B cell (primary cell): Measurements from ENCODE around the gene CELA2A. TPM values are rescaled to one million over a fixed set of nuclear protein-coding genes. Genes with fewer than 3 reads are reported as not detected.

ENCODE experiments used
- ATAC-seq: fragments of 200-7000 bp; cut with Tn5 transposase; one replicate; pipeline ENCODE4 v1.10.0; 2021; ENCODE audit warnings: low read depth, mild to moderate bottlenecking, moderate number of reproducible peaks, moderate library complexity
- CTCF ChIA-PET: fragments of 350-600 bp; sonication (Branson Sonifier 250); formaldehyde crosslinking; loops from one replicate; lab custom pipeline; 2021; ENCODE audit warnings: antibody characterized with exemption, inconsistent platforms; lab: Charles Lee
- POLR2A ChIA-PET: fragments of 350-600 bp; sonication (Branson Sonifier 250); formaldehyde crosslinking; loops from one replicate; lab custom pipeline; 2021; ENCODE audit warnings: antibody characterized with exemption; lab: Charles Lee
- DNase-seq: peaks from one replicate; pipeline ENCODE4 v3.0.0; 2013
- H2AFZ ChIP-seq: 2 replicates; pipeline ENCODE4 v1.6.1; 2012; ENCODE audit warnings: mild to moderate bottlenecking, low read depth, low read length; ENCODE audit not compliant: insufficient read depth, poor library complexity, severe bottlenecking
- H3K27ac ChIP-seq, 2 donors: 1 replicate in 1 of 2; 2 replicates in 1 of 2; pipeline ENCODE4 v1.5.1; 2012 to 2013; ENCODE audit warnings: low read length in 2 of 2, mild to moderate bottlenecking in 2 of 2, moderate library complexity in 1 of 2
- H3K27me3 ChIP-seq, 4 experiments: fragments of 200-600 bp in 1 of 4; sonication (generic) in 1 of 4; replicated peaks in 1 of 4; 1 replicate in 2 of 4; 2 replicates in 2 of 4; pipeline versions ENCODE4 v1.6.1 to v1.7.0; 2013 to 2016; ENCODE audit warnings: low read length in 3 of 4, mild to moderate bottlenecking in 2 of 4, mixed read lengths in 1 of 4, moderate library complexity in 1 of 4; ENCODE audit not compliant: insufficient read depth in 4 of 4, control insufficient read depth in 3 of 4; ENCODE audit errors: control extremely low read depth in 1 of 4
- H3K36me3 ChIP-seq, 2 experiments: replicated peaks in 1 of 2; 1 replicate in 1 of 2; 2 replicates in 1 of 2; pipeline versions ENCODE4 v1.6.1 to v1.7.1; 2013; ENCODE audit warnings: low read length in 1 of 2; ENCODE audit not compliant: insufficient read depth in 2 of 2, control insufficient read depth in 1 of 2; ENCODE audit errors: control extremely low read depth in 1 of 2, extremely low read depth in 1 of 2
- H3K4me1 ChIP-seq, 2 donors: fragments of 200-600 bp in 1 of 2; sonication (generic) in 1 of 2; 1 replicate in 1 of 2; 2 replicates in 1 of 2; pipeline versions ENCODE4 v1.5.1 to v1.6.1; 2013 to 2017; ENCODE audit warnings: low read length in 2 of 2; ENCODE audit not compliant: control insufficient read depth in 2 of 2, insufficient read depth in 2 of 2
- H3K4me2 ChIP-seq: replicated peaks from 2 replicates; pipeline ENCODE3; 2012; ENCODE audit warnings: mild to moderate bottlenecking, low read depth, low read length; ENCODE audit not compliant: poor library complexity, severe bottlenecking
- H3K4me3 ChIP-seq, 5 experiments: fragments of 200-600 bp in 1 of 5; sonication (generic) in 1 of 5; 1 replicate in 3 of 5; 2 replicates in 2 of 5; pipeline versions ENCODE4 v1.5.1 to v1.7.0; 2011 to 2016; ENCODE audit warnings: low read length in 4 of 5, mild to moderate bottlenecking in 4 of 5, low read depth in 2 of 5, control low read depth in 1 of 5, moderate library complexity in 1 of 5; ENCODE audit not compliant: insufficient read depth in 1 of 5; ENCODE audit errors: control extremely low read depth in 1 of 5, extremely low read depth in 1 of 5
- H3K79me2 ChIP-seq: fragments of 200-600 bp; sonication (generic); one replicate; pipeline ENCODE4 v1.6.0; 2016; ENCODE audit warnings: low read length; ENCODE audit not compliant: control insufficient read depth, insufficient read depth
- H3K9ac ChIP-seq: fragments of 200-600 bp; sonication (generic); 2 replicates; pipeline ENCODE4 v1.6.1; 2017; ENCODE audit warnings: mild to moderate bottlenecking, low read length, moderate library complexity
- H3K9me3 ChIP-seq, 3 donors: one replicate each; pipeline versions ENCODE4 v1.6.1 to v1.7.1; 2013; ENCODE audit warnings: low read length in 2 of 3; ENCODE audit not compliant: control insufficient read depth in 2 of 3, insufficient read depth in 1 of 3; ENCODE audit errors: control extremely low read depth in 1 of 3
- H4K20me1 ChIP-seq: 2 replicates; pipeline ENCODE4 v1.6.0; 2012; ENCODE audit warnings: mild to moderate bottlenecking, low read length; ENCODE audit not compliant: insufficient read depth, control insufficient read depth, poor library complexity, severe bottlenecking
- H3K27ac Mint-ChIP-seq: one replicate; pipeline ENCODE4 v1.8.0; 2021; ENCODE audit warnings: mixed read lengths
- H3K27me3 Mint-ChIP-seq: one replicate; pipeline ENCODE4 v1.8.0; 2021; ENCODE audit warnings: mixed read lengths
- H3K4me1 Mint-ChIP-seq: one replicate; pipeline ENCODE4 v1.8.0; 2021; ENCODE audit warnings: mixed read lengths
- H3K4me3 Mint-ChIP-seq: one replicate; pipeline ENCODE4 v1.8.0; 2021; ENCODE audit warnings: mixed read lengths
- H3K9me3 Mint-ChIP-seq: one replicate; pipeline ENCODE4 v1.8.0; 2022; ENCODE audit warnings: mixed read lengths; ENCODE audit not compliant: insufficient read depth
- EZH2 ChIP-seq: IDR thresholded peaks from 2 replicates; pipeline ENCODE4 v1.6.1; 2012; ENCODE audit warnings: borderline replicate concordance, low read depth, mild to moderate bottlenecking, moderate library complexity, low read length; ENCODE audit not compliant: insufficient read depth, poor library complexity, severe bottlenecking
- WGBS: methylation state at CpG from one replicate; pipeline ENCODE4 v1.1.5; 2013; ENCODE audit warnings: missing lambda C conversion rate; ENCODE audit not compliant: insufficient coverage; 5-methylcytosine and 5-hydroxymethylcytosine counted together
- intact Hi-C: fragments of 100-400 bp; cut with micrococcal nuclease; formaldehyde crosslinking; loops from one replicate; pipeline ENCODE4 v1.10.0; 2022
- polyA plus RNA-seq: library from polyadenylated mRNA; depleted of rRNA; stranded (reverse); fragments of >200 nt; gene quantifications from 2 replicates; pipeline ENCODE4 v1.2.3, GENCODE V29; 2012
- total RNA-seq, 2 donors: library from RNA; stranded (reverse); fragments of 120-200 nt in 1 of 2; gene quantifications; 1 replicate in 1 of 2; 2 replicates in 1 of 2; pipeline versions ENCODE4 v1.2.3 to v1.2.4, GENCODE V29; 2013 to 2022
- TF ChIP-seq, protein P1 (sequence below): fragments of 200-600 bp; IDR thresholded peaks from one replicate; pipeline ENCODE4 v1.8.0; 2022; ENCODE audit warnings: antibody characterized with exemption, mild to moderate bottlenecking

Gene CELA2A
- total and polyA plus RNA-seq, 2 donors (not counting 1 experiment from before 2014, with no cell fraction given) = not detected

DNA sequence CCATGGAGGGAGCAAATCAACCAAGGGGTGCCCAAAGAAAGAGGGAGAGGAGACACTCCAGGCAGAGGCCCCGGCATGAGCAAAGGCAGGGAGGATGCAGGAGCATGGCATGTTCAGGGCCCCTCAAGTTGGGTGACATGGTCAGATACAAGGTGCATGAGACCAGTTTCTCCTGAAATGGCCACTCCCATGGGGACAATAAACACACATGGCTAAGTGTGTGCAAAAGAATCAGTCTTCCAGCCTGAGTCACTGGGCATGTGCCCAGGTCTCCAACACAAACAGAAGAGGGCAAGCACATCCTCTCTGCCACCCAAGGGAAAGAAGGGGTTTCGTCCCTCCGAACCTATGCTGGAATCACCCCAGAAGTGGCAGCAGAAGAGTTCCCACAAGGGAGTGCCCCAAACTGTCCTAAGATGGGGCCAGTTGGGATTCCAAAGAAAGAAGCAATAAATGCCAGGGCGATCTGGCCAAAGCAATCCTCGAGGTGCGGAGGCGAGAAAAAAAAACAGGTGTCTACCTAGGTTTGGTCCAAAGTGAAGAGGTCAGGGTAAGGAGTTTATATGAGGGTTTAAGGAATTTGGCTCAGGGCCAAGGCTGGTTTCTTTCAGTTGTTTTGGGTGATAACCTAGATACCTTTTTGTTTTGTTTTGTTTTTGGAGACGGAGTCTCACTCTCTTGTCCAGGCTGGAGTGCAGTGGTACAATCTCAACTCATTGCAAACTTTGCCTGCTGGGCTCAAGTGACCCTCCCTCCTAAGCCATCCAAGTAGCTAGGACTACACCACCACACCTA is 54.3 kb downstream of the CELA2A start:
- no peak overlapping the region for H3K4me3 ChIP-seq
- Mint-ChIP-seq H3K4me1 (peaks cover 26% of the 10 kb centered on the region), H3K27ac (no peak overlapping the region), H3K27me3 (no peaks in the 10 kb centered on the region), H3K9me3 (no peaks in the 10 kb centered on the region), H3K4me3 (no peak overlapping the region)
- peaks cover 45% of the 10 kb centered on the region for H3K79me2 ChIP-seq
- no peak overlapping the region for H3K27ac ChIP-seq
- POLR2A ChIA-PET = no interaction called here
- no peak overlapping the region for H3K9ac ChIP-seq
- H3K4me2 ChIP-seq = no peak overlapping the region
- TF ChIP-seq EZH2 = no peak
- TF ChIP-seq, protein P1, sequence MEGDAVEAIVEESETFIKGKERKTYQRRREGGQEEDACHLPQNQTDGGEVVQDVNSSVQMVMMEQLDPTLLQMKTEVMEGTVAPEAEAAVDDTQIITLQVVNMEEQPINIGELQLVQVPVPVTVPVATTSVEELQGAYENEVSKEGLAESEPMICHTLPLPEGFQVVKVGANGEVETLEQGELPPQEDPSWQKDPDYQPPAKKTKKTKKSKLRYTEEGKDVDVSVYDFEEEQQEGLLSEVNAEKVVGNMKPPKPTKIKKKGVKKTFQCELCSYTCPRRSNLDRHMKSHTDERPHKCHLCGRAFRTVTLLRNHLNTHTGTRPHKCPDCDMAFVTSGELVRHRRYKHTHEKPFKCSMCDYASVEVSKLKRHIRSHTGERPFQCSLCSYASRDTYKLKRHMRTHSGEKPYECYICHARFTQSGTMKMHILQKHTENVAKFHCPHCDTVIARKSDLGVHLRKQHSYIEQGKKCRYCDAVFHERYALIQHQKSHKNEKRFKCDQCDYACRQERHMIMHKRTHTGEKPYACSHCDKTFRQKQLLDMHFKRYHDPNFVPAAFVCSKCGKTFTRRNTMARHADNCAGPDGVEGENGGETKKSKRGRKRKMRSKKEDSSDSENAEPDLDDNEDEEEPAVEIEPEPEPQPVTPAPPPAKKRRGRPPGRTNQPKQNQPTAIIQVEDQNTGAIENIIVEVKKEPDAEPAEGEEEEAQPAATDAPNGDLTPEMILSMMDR = no peak
- peaks cover 8 to 10% of the 10 kb centered on the region in 2 donors for H3K4me1 ChIP-seq
- ATAC-seq (no peak), DNase-seq (no peak)
- H3K27me3 ChIP-seq = no peaks in the 10 kb centered on the region
- CTCF ChIA-PET = no interaction called here
- H3K36me3 ChIP-seq = peaks cover 0 to 31% of the 10 kb centered on the region in 2 experiments
- 100% methylated on average over 5 of the region's 8 CpGs for WGBS
- intact Hi-C loops = no loop called here
- H3K9me3 ChIP-seq = no peaks in the 10 kb centered on the region
- H4K20me1 ChIP-seq = peaks cover 6% of the 10 kb centered on the region
- no peak overlapping the region for H2AFZ ChIP-seq

DNA sequence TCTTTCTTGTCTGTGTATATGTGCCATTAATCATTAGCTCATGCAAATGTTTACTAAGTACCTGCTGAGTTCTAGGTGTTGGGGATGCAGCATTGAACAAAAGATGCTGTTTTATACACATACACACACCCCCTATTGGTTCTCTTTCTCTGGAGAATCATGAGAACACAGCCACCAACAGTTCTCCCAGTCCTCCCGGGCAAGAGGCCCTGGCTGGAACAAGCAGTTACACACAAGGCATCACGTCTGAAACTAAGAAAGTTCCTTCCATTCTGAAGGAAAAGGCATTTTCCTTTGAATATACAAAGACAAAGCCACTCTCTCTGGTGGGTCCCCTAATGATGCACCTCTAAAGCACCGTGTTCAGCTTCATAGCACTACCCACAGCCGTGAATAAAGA is 56.7 kb downstream of the CELA2A start:
- ChIA-PET POLR2A (no interaction called here), CTCF (no interaction called here)
- Mint-ChIP-seq H3K27ac (no peak overlapping the region), H3K4me3 (no peak overlapping the region), H3K9me3 (no peaks in the 10 kb centered on the region), H3K4me1 (peaks cover 38% of the 10 kb centered on the region), H3K27me3 (no peaks in the 10 kb centered on the region)
- H3K27ac ChIP-seq = no peak overlapping the region
- H2AFZ ChIP-seq = no peak overlapping the region
- H3K4me2 ChIP-seq = no peak overlapping the region
- H3K4me3 ChIP-seq = no peak overlapping the region
- no peak overlapping the region for H3K9ac ChIP-seq
- H4K20me1 ChIP-seq = peaks cover 6% of the 10 kb centered on the region
- TF ChIP-seq, protein P1 = no peak
- no peak for TF ChIP-seq EZH2
- peaks cover 8 to 10% of the 10 kb centered on the region in 2 donors for H3K4me1 ChIP-seq
- DNase-seq (no peak), ATAC-seq (no peak)
- H3K9me3 ChIP-seq = no peaks in the 10 kb centered on the region
- H3K36me3 ChIP-seq = peaks cover 4 to 39% of the 10 kb centered on the region in 2 experiments
- 98% methylated on average over 4 of the region's 4 CpGs for WGBS
- no peaks in the 10 kb centered on the region for H3K27me3 ChIP-seq
- intact Hi-C loops = no loop called here
- peaks cover 66% of the 10 kb centered on the region for H3K79me2 ChIP-seq
